Lung microvascular endothelial cell (primary cell): ENCODE results near the gene RBCK1. TPM values are rescaled to one million over a fixed set of nuclear protein-coding genes. Genes with fewer than 3 reads are reported as not detected.

Experiments used
- DNase-seq, 2 donors: peaks; one replicate each; pipeline versions ENCODE4 v3.0.0 to v3.0.0-alpha.2; 2010; ENCODE audit warnings: low read depth in 2 of 2
- total RNA-seq: library from RNA; depleted of rRNA; stranded (reverse); fragments of >200 nt; gene quantifications from 2 replicates; pipeline ENCODE4 v1.2.1, GENCODE V29; 2014

The RBCK1 gene
- 46.4 and 76.6 TPM in 2 replicates for total RNA-seq

- DNase-seq, result peak; percentile 86
Observed at GRCh38 chr20:407953-408842, at the start of gene RBCK1. Gene RBCK1 (plus strand): TSS chr20:408299. CDS start chr20:408758, 459 bp downstream.

- no peak for DNase-seq
Observed at GRCh38 chr20:358891-359555, 49.1 kb upstream of the RBCK1 start.

- DNase-seq, result no peak
Observed at GRCh38 chr20:361561-361960, 46.5 kb upstream of the RBCK1 start.

GRCh38 chr20:362271-363254, 45.5 kb upstream of the RBCK1 start:
- peak; percentile 92 to 99 for DNase-seq

GRCh38 chr20:363319-364078, 44.6 kb upstream of the RBCK1 start:
- peak in 1 of 2 donors; percentile 53 for DNase-seq

GRCh38 chr20:364905-365794, 42.9 kb upstream of the RBCK1 start:
- peak in 1 of 2 donors; percentile 25 for DNase-seq

- no peak for DNase-seq
Observed at GRCh38 chr20:366041-366718, 41.9 kb upstream of the RBCK1 start.

GRCh38 chr20:366719-367485, 41.2 kb upstream of the RBCK1 start:
- no peak for DNase-seq

GRCh38 chr20:367486-367887, 40.6 kb upstream of the RBCK1 start:
- DNase-seq, result no peak

GRCh38 chr20:368915-369314, 39.2 kb upstream of the RBCK1 start:
- no peak for DNase-seq

- no peak for DNase-seq
Observed at GRCh38 chr20:370151-370600, 37.9 kb upstream of the RBCK1 start.

GRCh38 chr20:370977-371754, 36.9 kb upstream of the RBCK1 start:
- DNase-seq, result no peak

- peak; percentile 76 to 94 for DNase-seq
Observed at GRCh38 chr20:371755-372542, 36.1 kb upstream of the RBCK1 start.

GRCh38 chr20:372543-373082, 35.5 kb upstream of the RBCK1 start:
- DNase-seq, result peak; percentile 42 to 43

GRCh38 chr20:373171-373890, 34.8 kb upstream of the RBCK1 start:
- DNase-seq, result peak; percentile 86 to 95
